NCI-H524 (cell line): ENCODE data around the gene ASPDH.

ENCODE experiments used
- DNase-seq, 2 experiments: peaks; one replicate each; lab custom pipeline; 2025; lab: John Stamatoyannopoulos, UW

Gene ASPDH

DNA sequence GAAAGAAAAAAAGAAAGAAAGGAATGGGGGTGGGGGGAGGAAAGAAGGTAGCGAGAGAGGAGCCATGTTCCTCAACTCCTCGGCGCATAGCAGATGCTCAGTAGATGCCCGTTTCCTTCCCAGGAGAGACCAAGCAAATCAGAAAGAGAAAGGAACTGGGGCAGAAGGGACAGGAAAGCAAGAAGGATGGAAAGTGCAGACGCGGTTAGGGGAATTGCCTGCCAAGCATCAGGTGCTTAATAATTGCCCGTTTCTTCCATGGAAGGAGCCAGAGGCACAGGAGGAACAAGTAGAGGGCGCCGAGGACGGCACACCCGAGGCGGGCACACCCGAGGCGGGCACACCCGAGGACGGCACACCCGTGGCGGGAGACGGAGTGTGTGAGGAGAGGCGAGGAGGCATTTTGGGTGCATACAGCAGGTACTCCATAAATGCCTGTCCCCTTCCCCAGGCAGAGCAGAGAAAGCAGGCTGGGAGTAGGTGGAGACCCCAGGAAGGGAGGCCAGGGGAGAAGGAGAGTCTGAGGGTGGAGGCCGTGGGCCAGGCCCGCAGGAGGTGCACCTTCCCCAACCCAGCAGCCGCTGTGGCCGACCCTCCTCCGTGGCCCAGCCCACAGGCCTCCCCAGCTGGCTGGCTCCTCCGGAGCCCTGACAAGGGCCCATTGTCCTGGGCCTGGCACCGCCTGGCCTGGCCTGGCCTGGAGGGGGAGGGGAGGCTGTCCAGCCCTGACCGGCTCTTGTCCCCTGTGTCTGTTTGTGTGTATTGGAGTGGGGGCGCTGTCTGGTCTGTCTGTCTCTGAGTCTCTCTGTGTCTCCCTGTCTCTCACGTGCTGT, 17.3 kb downstream of the ASPDH start:
- no peak for DNase-seq

DNA sequence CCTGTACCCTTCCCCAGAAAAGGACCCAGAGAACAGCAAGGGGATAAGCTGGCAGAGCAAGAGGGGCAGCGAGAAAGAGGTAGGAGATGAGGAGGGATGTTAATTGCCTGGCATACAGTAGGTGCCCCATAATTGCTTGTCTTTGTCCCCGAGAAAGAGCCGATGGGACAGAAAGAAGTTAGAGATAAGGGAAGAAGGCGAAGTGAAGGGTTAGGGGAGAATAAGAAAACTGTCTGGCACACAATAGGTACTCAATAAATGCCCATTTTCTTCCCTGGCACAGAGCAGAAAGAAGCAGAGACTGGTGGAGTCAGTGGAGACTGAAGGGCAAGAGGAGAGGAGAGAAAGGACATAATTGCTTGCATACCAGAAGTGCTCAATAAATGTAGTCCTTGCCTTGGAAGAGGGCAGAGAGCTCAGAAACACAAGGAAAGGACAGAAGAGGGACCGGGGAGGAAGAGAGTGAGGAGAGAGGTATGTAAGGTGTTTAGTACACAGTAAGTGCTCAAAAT, 18.6 kb downstream of the ASPDH start:
- DNase-seq: no peak

DNA sequence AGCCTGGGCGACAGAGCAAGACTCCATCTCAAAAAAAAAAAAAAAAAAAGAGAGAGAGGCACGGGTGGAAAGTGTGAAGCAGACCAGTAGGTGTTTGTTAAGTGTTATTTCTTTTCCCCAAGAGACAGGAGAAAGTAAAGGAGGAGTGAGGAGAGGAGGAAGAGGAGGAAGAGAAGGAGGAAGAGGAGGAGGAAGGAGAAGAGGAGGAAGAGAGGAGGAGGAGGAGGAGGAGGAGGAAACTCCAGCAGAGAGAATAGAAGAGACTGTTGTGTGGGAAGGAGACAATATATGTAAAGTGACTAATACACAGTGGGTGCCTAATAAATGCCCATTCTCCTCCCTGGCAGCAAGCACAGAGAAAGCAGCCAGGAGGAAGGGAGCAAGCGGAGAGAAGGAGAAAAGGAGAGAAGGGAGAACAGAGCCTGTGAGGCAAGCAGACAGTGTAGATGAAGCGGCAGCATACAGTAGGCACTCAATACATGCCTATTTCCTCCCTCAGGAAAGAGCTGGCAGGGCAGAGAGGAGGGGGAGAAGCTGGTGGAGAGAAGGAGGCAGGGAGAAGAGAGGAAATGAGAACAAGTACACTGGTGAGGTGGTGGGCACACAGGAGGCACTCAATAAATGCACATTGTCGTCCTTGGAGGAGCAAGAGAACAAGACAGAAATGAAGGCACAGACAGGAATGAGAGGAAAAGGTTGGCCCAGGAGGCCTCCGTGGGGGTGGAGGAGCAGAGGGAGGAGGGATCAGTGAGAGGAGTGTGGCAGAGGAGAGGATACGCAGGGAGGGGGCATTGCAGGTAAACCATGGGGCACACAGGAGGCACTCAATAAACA, 19.3 kb downstream of the ASPDH start:
- DNase-seq: no peak

DNA sequence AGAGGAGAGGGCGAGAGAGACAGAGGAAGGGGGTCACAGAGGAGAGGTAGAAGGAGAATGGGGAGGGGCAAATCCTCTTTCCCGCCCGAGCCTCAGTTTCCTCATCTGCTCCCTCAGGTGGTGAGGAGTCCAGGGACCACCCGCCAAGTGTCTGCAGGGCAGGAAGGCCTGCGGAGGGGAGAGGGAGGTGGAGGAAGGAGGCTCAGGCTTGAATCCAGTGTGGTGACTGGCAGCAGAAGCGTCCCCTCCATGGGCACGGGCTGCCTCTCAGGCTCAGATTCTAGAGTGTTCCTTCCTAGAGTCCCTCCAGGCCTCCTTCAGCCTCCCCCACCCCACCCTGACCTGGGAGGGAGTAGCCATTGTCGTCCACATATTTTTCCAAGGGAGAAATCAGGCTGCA, 20.5 kb downstream of the ASPDH start:
- no peak for DNase-seq

DNA sequence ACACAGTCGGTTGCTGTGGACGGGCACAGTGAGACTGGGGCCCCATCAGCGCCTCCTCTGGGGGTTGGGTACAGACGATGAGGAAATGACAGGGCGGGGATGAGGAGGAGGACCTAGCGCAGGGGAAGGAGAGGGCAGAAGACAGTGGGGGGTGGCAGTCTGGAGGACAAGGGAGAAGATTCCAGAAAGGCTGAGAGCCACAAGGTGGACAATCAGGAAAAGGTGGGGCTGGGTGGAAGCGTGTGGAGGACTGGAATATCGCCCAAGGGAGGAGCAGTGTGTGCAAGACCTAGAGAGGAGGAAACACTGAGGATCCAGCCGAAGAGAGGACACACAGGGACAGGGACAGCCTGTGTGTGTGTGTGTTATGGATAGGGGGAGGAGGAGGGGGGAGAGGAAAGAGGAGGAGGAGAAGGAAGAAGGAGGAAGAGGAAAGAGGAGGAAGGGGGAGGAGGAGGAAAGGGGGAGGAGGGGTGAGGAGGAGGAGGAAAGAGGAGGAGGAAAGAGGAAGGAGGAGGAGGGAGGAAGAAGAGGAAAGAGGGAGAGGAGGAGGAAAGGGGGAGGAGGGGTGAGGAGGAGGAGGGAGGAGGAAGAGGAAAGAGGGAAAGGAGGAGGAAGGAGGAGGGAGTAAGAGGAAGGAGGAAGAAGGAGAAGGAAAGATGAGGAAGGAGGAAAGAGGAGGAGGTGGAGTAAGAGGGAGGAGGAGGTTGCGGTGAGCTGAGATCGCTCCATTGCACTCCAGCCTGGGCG, 21.2 kb downstream of the ASPDH start:
- no peak for DNase-seq

DNA sequence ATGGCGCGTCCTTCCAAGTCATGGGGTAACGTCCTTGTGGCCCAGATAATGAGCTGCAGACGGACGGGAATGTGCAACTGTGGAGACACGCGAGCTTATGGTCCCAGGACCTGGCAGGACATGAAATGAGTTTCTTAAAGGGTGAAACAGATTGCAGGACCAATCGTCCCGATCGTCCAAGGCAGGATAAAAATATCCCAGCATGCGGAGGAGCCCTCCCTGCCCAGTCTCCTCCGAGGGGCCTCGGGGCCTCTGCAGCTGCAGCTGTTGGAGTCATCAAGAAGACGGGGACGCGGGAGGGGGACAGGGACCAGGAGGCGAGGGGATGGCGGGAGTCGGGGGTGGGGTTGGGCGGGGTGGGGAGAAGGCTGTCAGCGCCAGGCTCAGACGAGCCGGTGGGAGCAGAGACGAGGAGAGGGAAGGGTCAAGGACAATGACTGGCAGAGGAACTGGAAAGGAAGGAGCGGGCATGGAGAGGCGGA, 22.7 kb downstream of the ASPDH start:
- peak in 1 of 2 experiments; percentile 49 for DNase-seq

DNA sequence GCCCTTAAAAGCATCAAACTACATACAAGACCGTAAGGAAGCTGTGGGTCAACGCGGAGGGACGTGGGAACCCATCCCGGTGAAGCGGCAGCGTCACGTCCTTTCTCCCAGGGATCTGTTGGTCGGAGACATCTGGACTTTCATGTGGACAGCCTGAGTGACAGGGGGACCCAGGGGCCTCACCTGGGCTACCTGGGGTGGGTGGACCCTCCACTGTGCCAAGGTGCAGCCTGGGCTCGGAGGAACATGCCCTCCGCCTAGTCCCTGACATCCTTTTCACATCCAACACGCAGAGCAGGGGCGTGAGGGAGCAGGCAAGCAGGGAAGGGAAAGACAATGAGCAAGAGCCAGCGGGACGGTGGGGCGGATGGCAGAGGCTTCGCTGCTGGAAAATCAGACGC, 23.3 kb downstream of the ASPDH start:
- DNase-seq: no peak

DNA sequence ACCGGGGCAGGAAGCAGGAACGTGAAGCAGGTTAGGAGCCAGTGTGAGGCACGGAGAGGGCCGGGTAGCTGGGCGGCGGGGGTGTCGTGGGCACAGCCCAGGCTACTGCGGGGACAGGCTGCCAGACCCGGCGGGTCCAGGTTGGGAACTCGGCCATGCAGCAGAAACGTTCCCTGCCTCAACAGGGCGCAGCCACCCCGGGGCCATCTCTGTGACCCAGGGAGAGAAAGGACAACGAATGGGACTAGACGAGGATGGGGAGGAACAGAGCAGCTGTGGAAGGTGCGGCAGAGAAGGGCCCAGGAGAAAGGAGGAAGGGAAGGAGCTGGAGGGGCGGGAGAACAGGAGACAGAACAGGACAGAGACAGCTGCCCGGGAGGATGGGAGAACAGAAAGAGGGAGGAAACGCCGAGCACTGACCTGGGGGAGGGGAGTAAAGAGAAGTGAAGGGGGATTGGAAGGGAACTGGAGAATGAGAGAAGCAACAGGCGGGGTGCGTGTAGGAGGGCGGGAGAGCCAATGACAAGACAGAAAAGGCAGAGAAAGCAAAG, 24.2 kb downstream of the ASPDH start:
- DNase-seq: no peak

DNA sequence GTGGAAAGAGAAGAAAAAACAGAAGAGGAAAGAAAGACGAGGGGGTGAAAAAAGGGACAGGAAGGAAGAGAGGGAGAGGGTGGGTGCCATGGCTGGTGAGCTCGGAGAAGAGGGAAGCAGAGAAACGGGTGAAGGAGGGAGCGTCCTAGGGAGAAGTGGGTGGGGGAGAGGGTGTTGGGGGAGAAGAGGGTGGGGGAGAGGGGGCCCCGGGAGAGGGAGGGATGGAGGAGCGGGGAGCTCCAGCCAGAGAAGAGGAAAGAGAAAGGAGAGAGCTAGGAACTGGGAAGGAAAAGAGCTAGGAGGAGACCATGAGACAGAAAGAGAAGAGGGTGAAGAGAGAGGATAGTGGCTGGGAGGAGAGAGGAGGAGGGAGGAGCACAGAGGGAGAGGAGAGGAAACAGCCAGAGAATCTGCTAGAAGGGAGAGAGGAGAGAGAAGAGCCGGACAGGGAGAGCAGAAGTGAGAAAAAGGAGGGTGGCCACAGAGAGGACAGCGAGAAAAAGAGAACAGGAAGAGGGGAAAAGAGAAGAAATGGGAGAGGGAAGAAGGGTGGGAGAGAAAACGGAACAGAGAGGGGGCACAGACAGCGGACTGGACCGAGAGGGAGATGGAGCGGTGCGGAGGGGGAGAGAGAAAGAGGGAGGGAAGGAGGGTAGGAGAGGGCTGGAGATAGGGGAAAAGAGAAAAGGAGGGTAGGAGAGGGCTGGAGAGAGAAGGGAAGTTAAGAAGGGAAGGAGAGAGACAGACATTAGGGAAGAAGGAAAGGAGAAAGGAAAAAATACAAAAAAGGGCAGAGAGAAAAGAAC, 25.1 kb downstream of the ASPDH start:
- DNase-seq: no peak

DNA sequence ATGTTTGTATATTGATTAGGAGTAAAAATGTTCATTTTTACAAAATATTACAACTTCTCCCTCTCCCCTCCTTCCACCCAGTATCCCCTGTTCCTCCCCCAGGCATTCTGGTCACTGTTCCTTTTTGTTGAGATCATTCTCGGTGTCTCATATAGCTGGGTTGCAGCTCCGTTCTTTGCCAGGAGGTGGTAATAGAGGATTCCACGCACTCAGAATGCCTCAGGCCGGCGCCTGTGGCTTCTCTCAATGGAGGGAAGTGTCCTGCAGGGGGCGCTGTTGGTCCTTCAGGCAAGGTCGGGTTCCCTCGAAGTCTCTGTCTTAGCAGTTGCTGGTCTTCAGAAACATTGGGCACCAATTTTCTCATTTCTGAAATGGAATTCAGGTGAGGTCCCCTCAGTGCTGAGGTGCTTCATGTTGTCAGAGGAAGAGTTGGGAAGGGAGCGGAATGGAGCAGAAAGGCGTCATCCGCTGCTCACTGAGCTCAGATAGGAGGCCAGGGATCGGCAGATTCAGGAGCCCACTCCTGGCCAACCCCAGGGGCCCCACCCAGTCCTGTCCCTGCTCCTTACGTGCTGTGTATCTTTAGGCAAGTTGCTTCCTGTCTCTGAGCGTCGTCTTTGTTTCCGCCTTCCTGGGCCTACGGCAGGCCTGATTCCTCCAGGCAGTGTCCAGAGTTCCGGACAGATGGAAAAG, 26.7 kb downstream of the ASPDH start:
- peak; percentile 23 to 49 for DNase-seq

DNA sequence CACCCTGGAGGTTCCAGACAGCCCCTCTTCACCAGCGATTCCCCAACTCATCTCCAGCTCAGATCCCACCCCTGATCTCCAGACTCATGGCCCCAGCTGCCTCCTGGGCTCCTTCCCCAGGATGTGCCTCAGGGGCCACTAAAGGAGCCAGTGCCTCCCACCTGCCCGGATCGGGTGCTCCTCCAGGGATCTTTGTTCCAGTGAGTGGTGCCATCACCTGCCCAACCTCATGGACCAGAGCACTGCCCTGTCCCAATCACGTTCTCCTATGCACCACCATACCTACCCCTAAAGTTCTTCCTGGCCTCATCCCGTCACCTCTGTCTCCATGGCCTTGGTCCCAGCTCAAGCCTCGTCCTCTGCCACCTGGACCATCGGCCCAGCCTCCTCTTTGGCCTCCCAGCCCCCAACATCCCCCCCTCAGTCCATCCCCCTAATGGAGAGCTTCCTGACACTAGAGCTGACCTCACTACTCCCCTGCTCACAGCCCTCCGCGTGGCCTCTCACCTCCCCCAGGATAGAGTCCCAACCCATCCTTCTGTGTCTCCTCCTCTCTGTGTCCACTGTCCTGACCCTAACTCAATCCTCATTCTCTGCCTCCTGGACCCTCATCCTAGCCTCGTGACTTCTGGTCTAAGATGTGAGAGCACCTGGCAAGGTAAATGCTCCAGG, 28.3 kb downstream of the ASPDH start:
- DNase-seq: no peak

DNA sequence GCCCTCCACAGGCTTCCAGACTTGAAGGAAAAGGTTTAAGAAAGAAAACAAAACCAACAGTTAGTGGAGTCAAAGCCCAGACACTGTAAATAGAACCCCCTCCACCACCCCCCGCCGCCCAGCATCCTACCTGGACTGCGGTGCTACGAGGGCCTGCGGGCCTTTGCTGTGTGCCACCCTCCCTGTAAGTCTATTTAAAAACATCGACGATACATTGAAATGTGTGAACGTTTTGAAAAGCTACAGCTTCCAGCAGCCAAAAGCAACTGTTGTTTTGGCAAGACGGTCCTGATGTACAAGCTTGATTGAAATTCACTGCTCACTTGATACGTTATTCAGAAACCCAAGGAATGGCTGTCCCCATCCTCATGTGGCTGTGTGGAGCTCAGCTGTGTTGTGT, 30.8 kb downstream of the ASPDH start:
- no peak for DNase-seq

DNA sequence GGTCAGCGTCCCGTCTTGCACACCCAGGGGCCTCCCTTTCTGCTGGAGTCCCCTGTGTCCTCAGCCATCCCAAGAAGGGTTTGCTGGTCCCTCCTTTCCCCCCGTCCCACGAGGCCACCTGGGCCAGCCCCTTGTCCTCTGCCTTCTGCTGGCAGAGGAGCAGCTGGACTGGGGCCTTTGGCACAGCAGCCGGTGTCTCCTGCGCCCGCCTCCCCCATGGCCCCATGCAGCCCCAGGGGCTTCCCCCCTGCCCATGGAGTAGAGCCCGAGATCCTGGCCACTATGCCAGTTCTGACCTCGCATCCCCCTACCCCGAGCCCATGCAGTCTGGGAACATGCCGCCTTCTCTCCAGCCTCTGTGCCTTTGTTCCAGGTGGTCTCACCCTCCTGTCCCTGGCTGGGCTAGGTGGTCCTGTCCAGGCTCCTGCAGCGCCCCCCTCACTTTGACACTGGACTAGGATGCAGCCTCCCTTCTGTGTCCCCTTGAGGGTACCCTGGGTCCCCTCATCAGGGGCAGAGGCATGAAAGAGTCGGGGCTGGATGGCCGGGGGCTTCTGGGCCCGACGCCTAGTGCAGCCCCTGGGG, 31.4 kb downstream of the ASPDH start:
- no peak for DNase-seq

DNA sequence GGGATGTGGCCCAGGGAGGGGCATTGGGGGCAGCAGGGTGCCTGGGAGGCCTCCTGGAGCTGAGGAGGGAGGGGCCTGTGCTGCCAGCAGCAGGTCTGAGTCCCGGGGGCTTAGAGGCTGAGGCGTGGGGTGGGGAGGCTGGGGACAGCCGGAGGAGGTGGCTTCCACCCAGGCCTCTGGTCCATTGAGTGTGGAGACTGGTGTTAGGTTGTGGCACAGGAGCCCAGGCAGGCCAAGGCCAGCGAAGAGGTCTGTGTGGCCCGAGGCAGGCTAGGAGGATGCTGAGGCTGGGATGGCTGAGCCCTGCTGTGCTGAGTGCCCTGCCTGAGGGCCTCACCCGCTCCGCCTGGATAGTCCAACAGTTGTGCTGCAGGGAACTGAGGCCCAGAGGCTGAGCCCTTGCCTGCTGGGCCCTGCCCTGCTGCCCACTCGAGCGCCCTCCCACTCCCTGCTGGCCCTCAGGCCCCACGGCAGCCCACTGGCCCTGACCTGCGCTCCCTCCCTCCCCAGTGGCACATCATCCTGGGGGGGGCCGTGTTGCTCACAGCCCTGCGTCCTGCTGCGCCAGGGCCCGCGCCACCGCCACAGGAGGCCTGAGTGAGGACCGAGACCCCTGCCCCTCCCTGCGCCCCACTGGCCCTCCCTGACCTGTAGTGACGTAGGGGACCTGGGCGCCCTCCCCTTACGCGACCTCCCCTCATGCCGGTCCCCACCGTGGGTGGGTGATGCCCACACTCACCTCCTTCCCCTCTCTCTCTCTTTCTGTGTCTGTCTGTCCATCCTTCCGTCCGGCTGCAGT, 32.2 kb downstream of the ASPDH start:
- no peak for DNase-seq

DNA sequence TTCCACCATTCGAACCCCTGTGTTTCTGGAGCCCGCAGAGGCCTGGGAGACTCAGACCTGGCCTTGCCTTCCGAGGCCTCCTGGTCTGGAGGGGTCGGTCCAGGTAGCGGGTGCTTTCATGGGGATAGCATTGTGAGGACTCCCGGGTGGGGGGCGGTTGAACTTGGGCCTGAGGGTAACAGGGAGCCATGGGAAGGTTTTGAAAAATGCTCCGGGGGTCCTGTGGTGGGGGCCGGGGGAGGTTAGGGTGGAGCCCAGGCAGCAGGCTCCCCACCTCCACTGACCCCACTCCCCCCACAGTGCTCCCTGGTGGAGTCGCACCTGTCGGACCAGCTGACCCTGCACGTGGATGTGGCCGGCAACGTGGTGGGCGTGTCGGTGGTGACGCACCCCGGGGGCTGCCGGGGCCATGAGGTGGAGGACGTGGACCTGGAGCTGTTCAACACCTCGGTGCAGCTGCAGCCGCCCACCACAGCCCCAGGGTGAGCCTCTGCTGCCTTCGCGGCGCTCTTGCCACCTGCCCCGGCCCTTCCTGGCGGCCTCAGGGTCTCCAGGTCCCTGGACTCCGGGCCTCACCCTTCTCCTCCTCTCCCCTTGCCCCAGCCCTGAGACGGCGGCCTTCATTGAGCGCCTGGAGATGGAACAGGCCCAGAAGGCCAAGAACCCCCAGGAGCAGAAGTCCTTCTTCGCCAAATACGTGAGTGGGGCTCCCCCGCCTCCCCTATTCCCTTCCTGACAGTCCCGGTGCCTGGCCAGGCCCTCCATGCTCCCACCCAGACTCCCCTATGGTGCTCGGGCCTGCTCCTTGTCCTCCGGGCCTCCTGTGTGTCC, 33.2 kb downstream of the ASPDH start:
- no peak for DNase-seq

DNA sequence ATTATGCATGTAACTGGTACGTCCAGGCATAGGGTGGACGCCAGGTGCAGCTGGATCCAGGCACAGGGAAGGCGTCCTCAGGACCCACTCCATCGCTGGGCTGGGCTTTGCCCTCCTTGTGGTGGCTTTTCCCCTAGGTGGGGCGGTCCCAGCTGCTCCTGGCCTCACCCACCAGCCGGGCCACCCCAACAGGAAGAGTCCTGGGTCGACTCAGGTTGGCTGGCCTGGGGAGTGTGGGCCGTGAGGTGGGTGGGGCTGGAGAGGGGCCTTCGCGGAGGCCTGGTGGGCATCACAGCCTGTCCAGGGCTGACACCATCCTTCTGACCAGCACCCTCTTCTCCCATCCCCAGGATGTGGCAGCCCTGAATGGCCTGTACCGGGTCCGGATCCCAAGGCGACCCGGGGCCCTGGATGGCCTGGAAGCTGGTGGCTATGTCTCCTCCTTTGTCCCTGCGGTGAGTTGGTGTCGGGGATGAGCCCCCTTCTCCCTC, 33.9 kb downstream of the ASPDH start:
- no peak for DNase-seq

DNA sequence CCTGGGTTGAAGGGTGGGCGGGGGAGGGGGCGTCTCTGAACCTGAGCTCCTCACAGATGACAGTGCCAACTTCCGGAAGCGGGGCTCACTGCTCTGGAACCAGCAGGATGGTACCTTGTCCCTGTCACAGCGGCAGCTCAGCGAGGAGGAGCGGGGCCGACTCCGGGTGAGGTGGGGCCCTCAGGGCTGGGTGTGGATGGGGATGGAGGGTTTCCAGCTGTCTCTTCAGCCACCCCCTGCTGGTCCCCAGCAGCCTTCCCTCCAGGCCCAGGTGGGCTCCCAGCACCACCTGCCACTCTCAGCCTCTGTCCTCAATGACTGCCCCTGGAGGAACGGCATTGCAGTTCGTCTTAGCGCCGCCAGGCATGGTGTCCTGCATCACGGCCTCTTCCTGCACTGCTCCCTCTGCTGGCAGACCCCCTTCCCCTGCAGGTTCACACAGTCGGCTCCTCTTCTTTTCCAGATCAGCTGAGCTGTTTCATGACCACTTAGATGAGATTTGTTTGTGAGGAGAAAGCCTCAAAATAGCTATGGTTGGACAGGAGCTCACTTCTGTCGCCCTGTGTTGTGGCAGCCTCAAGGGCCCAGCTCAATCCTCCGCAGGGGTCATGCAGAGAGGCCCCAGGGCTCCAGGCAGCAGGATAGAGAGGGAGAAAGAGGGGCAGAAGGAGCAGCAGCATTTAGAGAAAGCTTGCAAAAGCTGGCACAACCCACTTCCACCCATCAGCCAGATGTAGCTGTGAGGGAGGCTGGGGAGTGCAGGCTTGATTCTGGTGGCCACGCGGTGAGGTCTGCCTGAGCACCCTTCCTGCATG, 34.6 kb downstream of the ASPDH start:
- no peak for DNase-seq
